HepG2 (cell line): ENCODE measurements around the gene MAGI1. TPM values are rescaled to one million over a fixed set of nuclear protein-coding genes. Genes with fewer than 3 reads are reported as not detected.

ENCODE experiments used
- ATAC-seq: fragments of 200-7000 bp; cut with Tn5 transposase; 3 replicates; pipeline ENCODE4 v1.9.1; 2020; ENCODE audit warnings: mild to moderate bottlenecking, moderate library complexity
- BruUV-seq: library from RNA; stranded (reverse); fragments of 400-500 nt; replicated peaks from 2 replicates; lab custom pipeline; 2021; lab: Mats Ljungman, UMichigan
- CTCF ChIA-PET: fragments of 300-600 bp; formaldehyde crosslinking; extraction: SDS; loops from one replicate; lab custom pipeline; 2021; ENCODE audit warnings: low total read pairs, inconsistent platforms, low intra/inter-chr PET ratio; lab: Yijun Ruan, JAX
- POLR2A ChIA-PET: fragments of 350-600 bp; sonication (Branson Sonifier 250); formaldehyde crosslinking; loops from one replicate; lab custom pipeline; 2020; ENCODE audit warnings: antibody characterized with exemption, inconsistent platforms; lab: Yijun Ruan, JAX
- DNase-seq: peaks from one replicate; pipeline ENCODE4 v3.0.0-alpha.2; 2015; ENCODE audit warnings: low spot score
- FAIRE-seq: peaks from 3 replicates; lab custom pipeline; 2011; peaks lifted over from hg19 to GRCh38; lab: Jason Lieb, UNC
- H2AFZ ChIP-seq: one replicate; pipeline ENCODE4 v1.6.1; 2011; ENCODE audit warnings: low read length, inconsistent platforms
- H3K27ac ChIP-seq: fragments of 300-600 bp; 3 replicates; pipeline ENCODE4 v1.8.0; 2011; ENCODE audit warnings: mixed run types, mild to moderate bottlenecking, mixed read lengths, low read length, inconsistent platforms; ENCODE audit not compliant: insufficient read depth; ENCODE audit errors: extremely low read length
- H3K27me3 ChIP-seq, 2 experiments: fragments of 200-600 bp in 1 of 2; 2 replicates in 1 of 2; 3 replicates in 1 of 2; pipeline versions ENCODE4 v1.6.0 to v1.8.0; 2011; ENCODE audit warnings: low read length in 2 of 2, mild to moderate bottlenecking in 2 of 2, moderate library complexity in 2 of 2, inconsistent platforms in 1 of 2; ENCODE audit not compliant: insufficient read depth in 2 of 2, control insufficient read depth in 1 of 2
- H3K36me3 ChIP-seq, 2 experiments: fragments of 200-600 bp in 1 of 2; replicated peaks in 1 of 2; 2 replicates in 1 of 2; 3 replicates in 1 of 2; pipeline versions ENCODE4 v1.5.1 to v1.8.0; 2011; ENCODE audit warnings: low read length in 2 of 2, inconsistent platforms in 1 of 2; ENCODE audit not compliant: insufficient read depth in 2 of 2, control insufficient read depth in 1 of 2
- H3K4me1 ChIP-seq: 2 replicates; pipeline ENCODE4 v1.5.1; 2012; ENCODE audit warnings: low read length, inconsistent platforms; ENCODE audit not compliant: insufficient read depth
- H3K4me2 ChIP-seq: 2 replicates; pipeline ENCODE4 v1.6.0; 2011; ENCODE audit warnings: low read depth, low read length, inconsistent platforms
- H3K4me3 ChIP-seq, 3 experiments: fragments of 200-600 bp in 1 of 3; sonication (generic), shearing (Covaris generic) in 1 of 3; replicated peaks in 1 of 3; 2 replicates each; pipeline ENCODE4 v1.5.1; 2011 to 2016; ENCODE audit warnings: low read length in 3 of 3, inconsistent platforms in 2 of 3, low read depth in 2 of 3, mild to moderate bottlenecking in 2 of 3, control low read depth in 1 of 3, mixed read lengths in 1 of 3; ENCODE audit not compliant: insufficient read depth in 1 of 3
- H3K79me2 ChIP-seq: one replicate; pipeline ENCODE4 v1.6.1; 2011; ENCODE audit warnings: low read length, inconsistent platforms; ENCODE audit not compliant: insufficient read depth
- H3K9ac ChIP-seq: 2 replicates; pipeline ENCODE4 v1.6.0; 2011; ENCODE audit warnings: mild to moderate bottlenecking, low read depth, low read length, inconsistent platforms; ENCODE audit not compliant: insufficient read depth
- H3K9me3 ChIP-seq: 2 replicates; pipeline ENCODE4 v1.5.1; 2012; ENCODE audit warnings: mild to moderate bottlenecking, low read length
- H4K20me1 ChIP-seq: 2 replicates; pipeline ENCODE4 v1.6.0; 2011; ENCODE audit warnings: inconsistent platforms, mild to moderate bottlenecking, low read length, moderate library complexity; ENCODE audit not compliant: insufficient read depth
- BCLAF1 ChIP-seq: fragments of 450-650 bp; IDR thresholded peaks from 2 replicates; pipeline ENCODE4 v1.6.1; 2017; ENCODE audit warnings: mild to moderate bottlenecking
- CEBPG ChIP-seq: IDR thresholded peaks from 2 replicates; pipeline ENCODE4 v1.6.1; 2016
- ZBTB40 ChIP-seq, 2 experiments: fragments of 450-650 bp in 1 of 2; sonication (generic) in 1 of 2; formaldehyde crosslinking in 1 of 2; IDR thresholded peaks; 2 replicates each; pipeline versions ENCODE4 v1.6.1 to v1.8.0; 2016 to 2022; ENCODE audit warnings: antibody characterized with exemption in 1 of 2, mild to moderate bottlenecking in 1 of 2, missing genetic modification reagents in 1 of 2
- ZBTB8A ChIP-seq: sonication (generic); formaldehyde crosslinking; IDR thresholded peaks from 2 replicates; pipeline ENCODE4 v1.4.0; 2020; ENCODE audit warnings: mild to moderate bottlenecking, low read depth, missing genetic modification reagents, borderline replicate concordance
- ZMAT5 ChIP-seq: sonication (generic); formaldehyde crosslinking; IDR thresholded peaks from 2 replicates; pipeline ENCODE4 v1.5.0; 2020; ENCODE audit warnings: mild to moderate bottlenecking, low read depth, missing genetic modification reagents, borderline replicate concordance
- ZNF160 ChIP-seq: sonication (generic); formaldehyde crosslinking; IDR thresholded peaks from 2 replicates; pipeline ENCODE4 v1.8.0; 2022; ENCODE audit warnings: mild to moderate bottlenecking, inconsistent platforms, missing genetic modification reagents
- WGBS: methylation state at CpG from one replicate; pipeline ENCODE4 v1.1.6; 2017; ENCODE audit warnings: low lambda C conversion rate; 5-methylcytosine and 5-hydroxymethylcytosine counted together
- in situ Hi-C: cut with HindIII; loops from 2 replicates; pipeline ENCODE4 v1.10.0; 2017; ENCODE audit warnings: low pct_unique_long_range_greater_than_20kb; ENCODE audit not compliant: extremely low pct_ligation_motif_present
- intact Hi-C: fragments of 100-400 bp; cut with micrococcal nuclease; formaldehyde crosslinking; loops from one replicate; pipeline ENCODE4 v1.10.0; 2022; ENCODE audit not compliant: unreplicated experiment
- polyA plus RNA-seq, 8 experiments: library from polyadenylated mRNA; depleted of rRNA in 3 of 8; stranded (reverse) in 7 of 8; unstranded in 1 of 8; fragments of >200 nt; fragmentation: Illumina TruSeq in 4 of 8; extraction: Trizol in 4 of 8; gene quantifications; 2 replicates each; pipeline versions ENCODE4 v1.2.1 to v1.2.3, GENCODE V29; 2011 to 2016; ENCODE audit warnings: low read depth in 4 of 8, missing spikeins in 1 of 8, mixed read lengths in 1 of 8; ENCODE audit not compliant: insufficient read depth in 1 of 8
- total RNA-seq, 5 experiments: library from RNA; depleted of rRNA; stranded (reverse); fragments of >200 nt; fragmentation: Illumina TruSeq; extraction: Trizol; gene quantifications; 2 replicates each; pipeline ENCODE4 v1.2.3, GENCODE V29; 2016; ENCODE audit warnings: low read depth in 1 of 5

MAGI1 gene
- total and polyA plus RNA-seq, 2 of the 13 experiments (the other 11 are each of a cell fraction or from before 2014, with no cell fraction given) = 22.2 to 26.0 TPM

GRCh38 chr3:65483480-65483879, 555.2 kb downstream of the MAGI1 start (continued):
- no peak for TF ChIP-seq BCLAF1
- no peak for TF ChIP-seq CEBPG (CRISPR knock-in tag)
- TF ChIP-seq ZNF160 = no peak
- no peak for TF ChIP-seq ZBTB8A
- no peak for TF ChIP-seq ZMAT5

- ChIA-PET CTCF (no interaction called here), POLR2A (no interaction called here)
- DNase-seq (no peak), FAIRE-seq (no peak), ATAC-seq (no peak)
- whole genome bisulfite sequencing = 100% methylated on average over 2 of the region's 2 CpGs
- no peak overlapping the region for H3K4me2 ChIP-seq
- no peaks in the 10 kb centered on the region for H3K36me3 ChIP-seq
- H3K27me3 ChIP-seq = no peaks in the 10 kb centered on the region
- BruUV-seq = no TSS peak
- no peak overlapping the region for H3K9ac ChIP-seq
- H3K27ac ChIP-seq = no peak overlapping the region
- H3K9me3 ChIP-seq = no peaks in the 10 kb centered on the region
- no peak overlapping the region for H3K4me3 ChIP-seq
- H2AFZ ChIP-seq = no peak overlapping the region
- intact Hi-C loops (no loop called here), in situ Hi-C loops (no loop called here)
- no peaks in the 10 kb centered on the region for H3K79me2 ChIP-seq
- H3K4me1 ChIP-seq = no peaks in the 10 kb centered on the region
- H4K20me1 ChIP-seq = peaks cover 11% of the 10 kb centered on the region
- TF ChIP-seq ZBTB40 (IDR thresholded peaks at IDR 0.05) = no peak
- TF ChIP-seq ZBTB40 (CRISPR knock-in tag; IDR thresholded peaks at IDR 0.05) = no peak
Observed at GRCh38 chr3:65483011-65483410, 555.7 kb downstream of the MAGI1 start.
